ENCODE results near the gene SOX8. TPM values are rescaled to one million over a fixed set of nuclear protein-coding genes. Genes with fewer than 3 reads are reported as not detected.

The SOX8 gene
- total RNA-seq, 4 donors from 2014 or later, result 3.0 to 27.7 (median 11.4) TPM

DNA sequence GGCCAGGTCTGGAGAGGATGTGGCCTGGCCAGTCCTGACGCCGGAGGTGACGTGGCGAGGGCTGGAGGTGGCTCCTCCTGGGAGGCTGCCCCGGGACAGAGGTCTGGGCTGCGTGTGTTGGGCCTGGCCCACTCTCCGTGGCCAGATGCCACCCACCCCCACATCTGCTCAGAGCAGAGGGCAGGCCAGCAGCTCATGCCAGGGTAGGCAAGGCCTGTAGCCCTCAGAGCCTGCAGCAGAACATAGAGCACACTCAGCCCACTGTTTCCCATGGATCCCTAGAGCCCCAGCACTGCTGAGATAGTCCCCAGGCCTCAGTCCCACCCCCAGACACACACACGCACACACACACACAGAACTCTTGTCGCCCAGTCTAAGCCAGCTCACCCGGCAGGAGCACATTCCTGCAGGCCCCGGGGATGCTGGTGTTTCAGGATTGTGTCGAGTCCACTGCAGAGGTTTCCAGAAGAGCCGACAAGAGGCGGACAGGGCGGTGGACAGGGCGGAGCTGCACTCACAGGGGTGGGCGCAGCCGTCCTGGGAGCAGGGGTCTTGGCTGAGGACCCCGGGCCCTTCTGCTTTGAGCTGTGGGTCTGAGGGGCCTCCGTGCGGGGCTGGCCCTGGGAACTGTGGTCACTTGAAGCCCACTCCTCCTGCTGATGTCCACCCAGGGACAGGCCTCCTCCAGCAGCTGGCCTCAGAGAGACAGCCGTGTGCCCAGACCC is 33.4 kb downstream of the SOX8 start:
- 79 to 87% methylated on average over 18 to 22 of the region's 22 CpGs for WGBS, 2 donors
- DNase-seq (ENCODE audit: low spot score in 2 of 2), result no peak
- intact Hi-C loops (cut with DNase I; ENCODE audit: low total_unique reads), result no loop called here
- H3K4me3 ChIP-seq (ENCODE audit: low read depth, poor library complexity, severe bottlenecking), result no peak overlapping the region
- TF ChIP-seq POLR2A (IDR thresholded peaks at IDR 0.05), result no peak
- TF ChIP-seq, protein P1, sequence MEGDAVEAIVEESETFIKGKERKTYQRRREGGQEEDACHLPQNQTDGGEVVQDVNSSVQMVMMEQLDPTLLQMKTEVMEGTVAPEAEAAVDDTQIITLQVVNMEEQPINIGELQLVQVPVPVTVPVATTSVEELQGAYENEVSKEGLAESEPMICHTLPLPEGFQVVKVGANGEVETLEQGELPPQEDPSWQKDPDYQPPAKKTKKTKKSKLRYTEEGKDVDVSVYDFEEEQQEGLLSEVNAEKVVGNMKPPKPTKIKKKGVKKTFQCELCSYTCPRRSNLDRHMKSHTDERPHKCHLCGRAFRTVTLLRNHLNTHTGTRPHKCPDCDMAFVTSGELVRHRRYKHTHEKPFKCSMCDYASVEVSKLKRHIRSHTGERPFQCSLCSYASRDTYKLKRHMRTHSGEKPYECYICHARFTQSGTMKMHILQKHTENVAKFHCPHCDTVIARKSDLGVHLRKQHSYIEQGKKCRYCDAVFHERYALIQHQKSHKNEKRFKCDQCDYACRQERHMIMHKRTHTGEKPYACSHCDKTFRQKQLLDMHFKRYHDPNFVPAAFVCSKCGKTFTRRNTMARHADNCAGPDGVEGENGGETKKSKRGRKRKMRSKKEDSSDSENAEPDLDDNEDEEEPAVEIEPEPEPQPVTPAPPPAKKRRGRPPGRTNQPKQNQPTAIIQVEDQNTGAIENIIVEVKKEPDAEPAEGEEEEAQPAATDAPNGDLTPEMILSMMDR (IDR thresholded peaks at IDR 0.05), result no peak

DNA sequence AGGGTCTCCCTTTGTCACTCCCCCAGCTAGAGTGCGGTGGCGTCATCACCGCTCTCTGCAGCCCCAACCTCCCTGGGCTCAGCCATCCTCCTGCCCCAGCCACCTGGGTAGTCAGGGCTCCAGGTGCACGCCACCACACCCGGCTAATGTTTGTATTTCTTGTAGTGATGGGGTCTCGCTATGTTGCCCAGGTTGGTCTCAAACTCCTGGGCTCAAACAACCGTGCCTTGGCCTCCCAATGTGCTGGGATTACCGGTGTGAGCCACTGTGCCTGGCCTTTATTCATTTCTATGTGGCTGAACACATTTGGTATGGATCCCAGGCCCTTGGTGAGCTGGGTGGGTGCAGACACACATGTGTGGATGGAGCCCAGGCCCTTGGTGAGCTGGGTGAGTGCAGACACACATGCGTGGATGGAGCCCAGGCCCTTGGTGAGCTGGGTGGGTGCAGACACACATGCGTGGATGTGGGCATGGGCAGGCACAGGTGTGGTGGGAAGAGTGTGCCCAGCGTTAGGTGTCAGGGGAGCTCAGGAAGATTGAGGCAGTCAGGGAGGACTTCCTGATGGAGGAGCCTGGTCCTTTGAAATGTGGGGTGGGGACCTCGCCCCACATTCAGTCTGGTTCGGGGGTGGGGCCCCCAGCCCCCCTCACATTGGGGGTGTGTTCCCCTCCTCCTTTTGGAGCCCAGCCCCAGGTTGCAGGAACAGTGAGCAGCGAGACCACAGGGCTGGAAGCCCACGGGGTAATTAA is 37.1 kb downstream of the SOX8 start:
- no peak for TF ChIP-seq POLR2A (IDR thresholded peaks at IDR 0.05)
- TF ChIP-seq, protein P1 (IDR thresholded peaks at IDR 0.05), result no peak
- DNase-seq (ENCODE audit: low spot score in 2 of 2), result no peak
- intact Hi-C loops (cut with DNase I; ENCODE audit: low total_unique reads), result no loop called here
- WGBS, 2 donors, result 76 to 81% methylated on average over 14 to 15 of the region's 15 CpGs
- no peak overlapping the region for H3K4me3 ChIP-seq (ENCODE audit: low read depth, poor library complexity, severe bottlenecking)

DNA sequence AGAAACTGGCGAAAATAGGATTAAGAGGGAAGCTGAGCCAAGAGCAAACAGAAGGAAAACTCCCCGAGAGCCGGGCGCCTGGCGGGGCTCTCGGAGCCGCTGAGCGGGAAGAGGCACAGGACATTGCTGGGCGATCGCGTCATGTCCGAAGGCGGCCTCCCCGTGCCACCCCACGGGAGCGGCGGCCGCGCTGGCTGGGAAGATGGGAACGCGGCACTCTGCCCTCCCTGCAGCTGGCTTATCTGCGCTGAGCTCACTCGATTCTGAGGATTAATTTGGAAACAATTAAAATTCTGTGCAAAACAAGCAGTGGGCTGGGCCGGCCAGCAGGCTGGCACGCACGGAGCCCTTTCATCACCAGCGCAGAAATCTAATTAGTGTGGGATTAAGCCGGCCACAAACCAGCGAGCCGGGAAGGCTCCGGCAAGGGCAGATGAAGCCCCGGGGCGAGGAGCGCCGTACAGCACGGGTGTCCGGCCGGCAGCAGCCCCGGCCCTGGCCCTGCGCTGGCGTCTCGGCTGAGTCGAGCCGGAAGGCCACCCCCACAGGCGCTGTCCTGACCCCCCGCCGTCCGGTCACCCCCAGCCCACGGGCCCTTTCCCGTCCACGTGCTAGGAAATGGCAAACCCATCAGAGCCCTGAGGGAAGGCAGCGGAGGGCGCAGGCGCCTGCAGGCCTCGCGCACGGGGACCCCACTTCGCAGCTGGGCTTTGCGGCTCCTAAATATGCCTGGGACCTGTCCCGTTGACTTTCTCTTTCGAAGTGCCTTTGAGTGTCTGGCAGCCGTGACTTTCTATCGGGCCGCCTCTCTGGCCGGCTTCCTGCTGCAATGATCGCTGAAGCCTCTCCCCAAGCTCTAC is 37.9 kb downstream of the SOX8 start:
- intact Hi-C loops (cut with DNase I; ENCODE audit: low total_unique reads), result no loop called here
- H3K4me3 ChIP-seq (ENCODE audit: low read depth, poor library complexity, severe bottlenecking), result no peak overlapping the region
- TF ChIP-seq POLR2A (IDR thresholded peaks at IDR 0.05), result no peak
- TF ChIP-seq, protein P1 (IDR thresholded peaks at IDR 0.05), result no peak
- 27 to 35% methylated on average over 44 to 66 of the region's 66 CpGs for WGBS, 2 donors
- no peak for DNase-seq (ENCODE audit: low spot score in 2 of 2)

DNA sequence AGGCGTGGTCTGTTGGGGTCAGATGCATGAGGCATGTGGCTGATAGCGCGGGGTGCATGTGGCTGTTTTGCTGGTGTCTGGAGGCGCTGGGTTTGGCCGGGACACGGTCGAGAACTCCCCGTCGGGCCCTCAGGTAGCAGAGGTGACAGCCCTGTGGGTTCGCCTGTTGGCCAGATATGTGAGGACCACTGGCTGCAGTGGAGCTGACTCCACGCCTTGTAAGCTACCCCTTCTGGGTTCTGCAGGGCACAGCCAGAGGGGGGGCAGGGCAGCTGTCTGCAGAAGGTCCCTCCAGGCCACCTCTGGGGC is 38.5 kb downstream of the SOX8 start:
- DNase-seq (ENCODE audit: low spot score in 2 of 2), result no peak
- no peak overlapping the region for H3K4me3 ChIP-seq (ENCODE audit: low read depth, poor library complexity, severe bottlenecking)
- intact Hi-C loops (cut with DNase I; ENCODE audit: low total_unique reads), result no loop called here
- TF ChIP-seq, protein P1 (IDR thresholded peaks at IDR 0.05), result no peak
- TF ChIP-seq POLR2A (IDR thresholded peaks at IDR 0.05), result no peak
- 31 to 42% methylated on average over 3 to 11 of the region's 11 CpGs for WGBS, 2 donors

DNA sequence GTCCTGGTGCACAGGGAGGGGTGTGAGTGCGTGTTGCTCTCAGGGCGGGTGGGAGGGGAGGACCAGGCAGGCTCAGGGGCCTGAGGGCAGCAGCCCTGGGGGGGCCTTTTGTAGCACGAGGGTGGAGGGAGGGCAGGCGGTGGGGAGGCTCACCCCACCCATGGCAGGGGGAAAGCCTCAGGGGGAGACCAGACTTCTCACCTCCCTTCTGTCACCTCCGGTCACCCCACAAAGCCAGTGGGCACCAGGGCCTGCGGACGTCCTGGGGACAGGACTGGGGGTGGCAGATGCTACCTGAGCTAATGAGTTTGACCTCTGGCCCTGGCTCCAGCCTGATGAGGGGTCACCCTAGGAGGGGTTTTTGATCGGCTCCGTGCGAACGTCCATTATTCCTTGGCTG is 39.0 kb downstream of the SOX8 start:
- 69 to 83% methylated on average over 11 of the region's 11 CpGs for whole genome bisulfite sequencing, 2 donors
- intact Hi-C loops (cut with DNase I; ENCODE audit: low total_unique reads), result no loop called here
- no peak for DNase-seq (ENCODE audit: low spot score in 2 of 2)
- H3K4me3 ChIP-seq (ENCODE audit: low read depth, poor library complexity, severe bottlenecking), result no peak overlapping the region
- TF ChIP-seq POLR2A (IDR thresholded peaks at IDR 0.05), result no peak
- TF ChIP-seq, protein P1 (IDR thresholded peaks at IDR 0.05), result no peak

All from lower leg skin (tissue), 4 donors.